Peyer's patch (tissue), 4 donors: ENCODE data around the gene TULP4.

ENCODE experiments used
- POLR2A ChIP-seq, 2 donors: fragments of 450-650 bp; IDR thresholded peaks; one replicate each; pipeline ENCODE4 v1.5.1; 2017; ENCODE audit warnings: antibody characterized with exemption in 2 of 2, mild to moderate bottlenecking in 2 of 2, moderate library complexity in 2 of 2
- TF ChIP-seq, protein P1 (sequence below), 6 experiments: fragments of 450-650 bp in 4 of 6; fragments of 200-600 bp in 2 of 6; sonication (generic) in 1 of 6; IDR thresholded peaks; one replicate each; pipeline ENCODE4 v1.5.1; 2017 to 2019; ENCODE audit warnings: antibody characterized with exemption in 6 of 6, mild to moderate bottlenecking in 3 of 6, moderate library complexity in 1 of 6

DNA sequence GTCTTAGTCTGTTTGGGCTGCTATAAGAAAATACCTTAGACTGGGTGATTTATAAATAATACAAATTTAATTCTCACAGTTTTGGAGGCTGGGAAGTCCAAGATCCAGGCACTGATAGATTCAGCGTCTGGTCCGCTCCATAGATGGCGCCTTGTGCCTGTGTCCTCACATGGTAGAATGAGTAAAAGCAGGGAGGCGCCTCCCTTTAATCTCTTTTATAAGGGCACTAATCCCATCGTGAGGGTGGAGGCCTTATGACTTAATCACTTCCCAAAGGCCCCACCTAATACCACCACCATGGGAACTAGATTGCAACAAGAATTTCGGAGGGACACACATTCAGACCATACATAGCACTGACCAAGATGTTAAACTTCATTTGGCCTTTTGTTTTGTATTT, 156.4 kb downstream of the TULP4 start:
- TF ChIP-seq POLR2A (IDR thresholded peaks at IDR 0.05): no peak
- TF ChIP-seq, protein P1, sequence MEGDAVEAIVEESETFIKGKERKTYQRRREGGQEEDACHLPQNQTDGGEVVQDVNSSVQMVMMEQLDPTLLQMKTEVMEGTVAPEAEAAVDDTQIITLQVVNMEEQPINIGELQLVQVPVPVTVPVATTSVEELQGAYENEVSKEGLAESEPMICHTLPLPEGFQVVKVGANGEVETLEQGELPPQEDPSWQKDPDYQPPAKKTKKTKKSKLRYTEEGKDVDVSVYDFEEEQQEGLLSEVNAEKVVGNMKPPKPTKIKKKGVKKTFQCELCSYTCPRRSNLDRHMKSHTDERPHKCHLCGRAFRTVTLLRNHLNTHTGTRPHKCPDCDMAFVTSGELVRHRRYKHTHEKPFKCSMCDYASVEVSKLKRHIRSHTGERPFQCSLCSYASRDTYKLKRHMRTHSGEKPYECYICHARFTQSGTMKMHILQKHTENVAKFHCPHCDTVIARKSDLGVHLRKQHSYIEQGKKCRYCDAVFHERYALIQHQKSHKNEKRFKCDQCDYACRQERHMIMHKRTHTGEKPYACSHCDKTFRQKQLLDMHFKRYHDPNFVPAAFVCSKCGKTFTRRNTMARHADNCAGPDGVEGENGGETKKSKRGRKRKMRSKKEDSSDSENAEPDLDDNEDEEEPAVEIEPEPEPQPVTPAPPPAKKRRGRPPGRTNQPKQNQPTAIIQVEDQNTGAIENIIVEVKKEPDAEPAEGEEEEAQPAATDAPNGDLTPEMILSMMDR (IDR thresholded peaks at IDR 0.05): peak in 1 of 6 experiments; percentile 7
